GM23248 (cell line): Measurements from ENCODE around the gene WNT2B.

Experiments
- EZH2 ChIP-seq: fragments of 200-600 bp; sonication (generic); IDR thresholded peaks from 2 replicates; pipeline ENCODE4 v1.6.1; 2018; ENCODE audit warnings: antibody characterized with exemption, mild to moderate bottlenecking; ENCODE audit not compliant: insufficient read depth, poor library complexity, severe bottlenecking
- EZH2phosphoT487 ChIP-seq: fragments of 200-600 bp; sonication (generic); IDR thresholded peaks from 2 replicates; pipeline ENCODE4 v1.6.1; 2018; ENCODE audit warnings: antibody characterized with exemption, moderate library complexity, mild to moderate bottlenecking, low read depth; ENCODE audit not compliant: insufficient read depth

DNA sequence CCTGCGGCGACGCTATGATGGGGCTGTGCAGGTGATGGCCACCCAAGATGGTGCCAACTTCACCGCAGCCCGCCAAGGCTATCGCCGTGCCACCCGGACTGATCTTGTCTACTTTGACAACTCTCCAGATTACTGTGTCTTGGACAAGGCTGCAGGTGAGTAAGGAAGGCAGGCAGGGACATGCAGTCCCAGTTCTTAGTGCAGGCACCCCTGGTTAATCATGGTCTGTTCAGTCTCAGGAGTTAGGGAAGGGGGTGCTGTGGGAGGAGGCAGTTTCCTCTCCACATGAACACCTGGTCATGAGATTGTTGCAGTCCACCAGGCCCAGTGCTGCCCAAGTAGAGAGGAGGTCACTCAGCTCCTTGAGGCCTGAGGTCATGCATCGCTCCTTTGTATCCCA lies 8.5 kb downstream of the WNT2B start:
- TF ChIP-seq EZH2 (no peak), EZH2phosphoT487 (no peak)
